Loucy (cell line): ENCODE results near the gene MGAT4B.

Source experiments
- H2AFZ ChIP-seq: fragments of 200-600 bp; sonication (generic); 2 replicates; pipeline ENCODE4 v1.6.0; 2016; ENCODE audit warnings: antibody characterized with exemption, mild to moderate bottlenecking, low read length, moderate library complexity
- H3F3A ChIP-seq: fragments of 200-600 bp; 2 replicates; pipeline ENCODE4 v1.6.0; 2016; ENCODE audit warnings: antibody characterized with exemption, low read depth, mild to moderate bottlenecking
- H3K27me3 ChIP-seq: fragments of 200-600 bp; sonication (generic); 2 replicates; pipeline ENCODE4 v1.6.1; 2014; ENCODE audit warnings: low read length, mild to moderate bottlenecking; ENCODE audit not compliant: insufficient read depth, poor library complexity, severe bottlenecking
- H3K36me3 ChIP-seq: fragments of 200-600 bp; sonication (generic); 2 replicates; pipeline ENCODE4 v1.6.1; 2016; ENCODE audit warnings: low read length; ENCODE audit not compliant: insufficient read depth
- H3K4me1 ChIP-seq: fragments of 200-600 bp; sonication (generic); 2 replicates; pipeline ENCODE4 v1.5.1; 2014; ENCODE audit warnings: low read length, mild to moderate bottlenecking; ENCODE audit not compliant: insufficient read depth, poor library complexity, severe bottlenecking
- H3K4me2 ChIP-seq: fragments of 200-600 bp; sonication (generic); 2 replicates; pipeline ENCODE4 v1.6.0; 2014; ENCODE audit warnings: antibody characterized with exemption, low read length, low read depth, mild to moderate bottlenecking; ENCODE audit not compliant: poor library complexity, severe bottlenecking
- H3K4me3 ChIP-seq: fragments of 200-600 bp; sonication (generic); 2 replicates; pipeline ENCODE4 v1.5.1; 2014; ENCODE audit warnings: low read length, mild to moderate bottlenecking, mixed read lengths; ENCODE audit not compliant: poor library complexity, severe bottlenecking
- H3K79me2 ChIP-seq: fragments of 200-600 bp; sonication (generic); 2 replicates; pipeline ENCODE4 v1.6.1; 2014; ENCODE audit warnings: low read length; ENCODE audit not compliant: insufficient read depth
- H3K9ac ChIP-seq: fragments of 200-600 bp; sonication (generic); 2 replicates; pipeline ENCODE4 v1.6.0; 2014; ENCODE audit warnings: mild to moderate bottlenecking, low read depth, low read length, moderate library complexity; ENCODE audit not compliant: poor library complexity, severe bottlenecking
- H3K9me2 ChIP-seq: fragments of 200-600 bp; sonication (generic); replicated peaks from 2 replicates; pipeline ENCODE4 v1.6.1; 2016; ENCODE audit warnings: low read depth, low read length, mixed read lengths
- H3K9me3 ChIP-seq: fragments of 200-600 bp; sonication (generic); 2 replicates; pipeline ENCODE4 v1.6.1; 2014; ENCODE audit warnings: mild to moderate bottlenecking, antibody characterized with exemption, low read length, low read depth; ENCODE audit not compliant: insufficient read depth
- H4K20me1 ChIP-seq: fragments of 200-600 bp; sonication (generic); 2 replicates; pipeline ENCODE4 v1.6.0; 2014; ENCODE audit warnings: antibody characterized with exemption, low read length, mild to moderate bottlenecking; ENCODE audit not compliant: insufficient read depth, poor library complexity, severe bottlenecking
- CTCF ChIP-seq: fragments of 200-600 bp; sonication (generic); conservative IDR thresholded peaks from 2 replicates; pipeline ENCODE4 v1.5.1; 2014; ENCODE audit warnings: mild to moderate bottlenecking, antibody characterized with exemption, low read length
- EZH2phosphoT487 ChIP-seq: fragments of 200-600 bp; IDR thresholded peaks from 2 replicates; pipeline ENCODE4 v1.6.1; 2018; ENCODE audit warnings: antibody characterized with exemption, mild to moderate bottlenecking, moderate library complexity, borderline replicate concordance

MGAT4B gene

GRCh38 chr5:179806250-179807048, at the start of gene MGAT4B:
MGAT4B (minus strand) TSS chr5:179806866; CDS start chr5:179806583, 283 bp downstream.
- peaks cover 14% of the 10 kb centered on the region for H3K4me1 ChIP-seq
- H2AFZ ChIP-seq, result peak within 1 kb of the TSS; percentile 67; the same call in 1 of the 2 replicates
- H3K36me3 ChIP-seq, result no peaks in the 10 kb centered on the region
- peak within 1 kb of the TSS; percentile 85 for H3K4me2 ChIP-seq
- peaks cover 18% of the 10 kb centered on the region for H3K79me2 ChIP-seq
- TF ChIP-seq EZH2phosphoT487 (no peak), CTCF (no peak)
- H3K27me3 ChIP-seq, result no peaks in the 10 kb centered on the region
- no peaks in the 10 kb centered on the region for H3K9me3 ChIP-seq
- no peaks in the 10 kb centered on the region for H3F3A ChIP-seq
- peak within 1 kb of the TSS; percentile 72 for H3K9ac ChIP-seq
- H3K4me3 ChIP-seq, result peak within 1 kb of the TSS; percentile 73
- no peaks in the 10 kb centered on the region for H3K9me2 ChIP-seq
- H4K20me1 ChIP-seq, result peaks cover 14% of the 10 kb centered on the region

- Histone ChIP-seq H2AFZ (no peak overlapping the region), H3K9me3 (no peaks in the 10 kb centered on the region), H3K4me1 (no peaks in the 10 kb centered on the region), H3K4me2 (no peak overlapping the region), H3K4me3 (no peak overlapping the region), H3K79me2 (no peaks in the 10 kb centered on the region), H4K20me1 (no peaks in the 10 kb centered on the region), H3K27me3 (no peaks in the 10 kb centered on the region), H3K9ac (no peak overlapping the region), H3K9me2 (no peaks in the 10 kb centered on the region), H3F3A (no peaks in the 10 kb centered on the region), H3K36me3 (no peaks in the 10 kb centered on the region)
- no peak for TF ChIP-seq CTCF
- no peak for TF ChIP-seq EZH2phosphoT487
These were observed 47.7 kb upstream of the MGAT4B start for GRCh38 chr5:179854356-179854755.

GRCh38 chr5:179852993-179853547, 46.4 kb upstream of the MGAT4B start:
- Histone ChIP-seq H2AFZ (no peak overlapping the region), H3K4me2 (no peak overlapping the region), H3K4me1 (no peaks in the 10 kb centered on the region), H3K9me2 (no peaks in the 10 kb centered on the region), H4K20me1 (no peaks in the 10 kb centered on the region), H3K4me3 (no peak overlapping the region), H3K36me3 (no peaks in the 10 kb centered on the region), H3K9me3 (no peaks in the 10 kb centered on the region), H3K9ac (no peak overlapping the region), H3K27me3 (no peaks in the 10 kb centered on the region), H3F3A (no peaks in the 10 kb centered on the region), H3K79me2 (no peaks in the 10 kb centered on the region)
- no peak for TF ChIP-seq EZH2phosphoT487
- TF ChIP-seq CTCF, result no peak
